ENCODE measurements around the gene TNS2.

GRCh38 chr12:53086361-53086760, 36.5 kb downstream of the TNS2 start:
- TF ChIP-seq POLR2A (IDR thresholded peaks at IDR 0.05), result no peak
- TF ChIP-seq CTCF (IDR thresholded peaks at IDR 0.05), result no peak
- no peak for TF ChIP-seq EP300 (IDR thresholded peaks at IDR 0.05)

All from ovary (tissue), 3 donors.